Type B pancreatic cell (in vitro differentiated cells): ENCODE measurements around the gene ATP2A1. TPM values are rescaled to one million over a fixed set of nuclear protein-coding genes. Genes with fewer than 3 reads are reported as not detected.
"Not testable (repeated sequence)": the region's sequence is repeated elsewhere in the genome, so short reads cannot be mapped to it uniquely, and the experiment has no call there.

Source experiments
- DNase-seq: peaks from one replicate; pipeline ENCODE4 v3.0.0; 2021; ENCODE audit warnings: mixed read lengths; ENCODE audit not compliant: unreplicated experiment; ENCODE audit errors: extremely low spot score
- H3K27ac Mint-ChIP-seq: 2 replicates; pipeline ENCODE4 v1.8.0; 2021; ENCODE audit warnings: mild to moderate bottlenecking, mixed read lengths
- H3K27me3 Mint-ChIP-seq: 2 replicates; pipeline ENCODE4 v1.8.0; 2021; ENCODE audit warnings: mixed read lengths
- H3K36me3 Mint-ChIP-seq: 2 replicates; pipeline ENCODE4 v1.8.0; 2021; ENCODE audit warnings: mixed read lengths
- H3K4me1 Mint-ChIP-seq: one replicate; pipeline ENCODE4 v1.8.0; 2021; ENCODE audit warnings: mixed read lengths; ENCODE audit not compliant: unreplicated experiment
- H3K4me3 Mint-ChIP-seq: 2 replicates; pipeline ENCODE4 v1.8.0; 2021; ENCODE audit warnings: mild to moderate bottlenecking, mixed read lengths
- H3K9me3 Mint-ChIP-seq: 2 replicates; pipeline ENCODE4 v1.8.0; 2021; ENCODE audit warnings: mixed read lengths
- CTCF ChIP-seq: fragments of 200-600 bp; sonication (generic); conservative IDR thresholded peaks from 2 replicates; pipeline ENCODE4 v1.5.0; 2021; ENCODE audit warnings: antibody characterized with exemption, mild to moderate bottlenecking
- total RNA-seq: library from RNA; stranded (reverse); gene quantifications from 2 replicates; pipeline ENCODE4 v1.2.1, GENCODE V29; 2021; ENCODE audit warnings: low replicate concordance

Gene ATP2A1
- total RNA-seq, 1 donor from 2014 or later, result 4.4 TPM

DNA sequence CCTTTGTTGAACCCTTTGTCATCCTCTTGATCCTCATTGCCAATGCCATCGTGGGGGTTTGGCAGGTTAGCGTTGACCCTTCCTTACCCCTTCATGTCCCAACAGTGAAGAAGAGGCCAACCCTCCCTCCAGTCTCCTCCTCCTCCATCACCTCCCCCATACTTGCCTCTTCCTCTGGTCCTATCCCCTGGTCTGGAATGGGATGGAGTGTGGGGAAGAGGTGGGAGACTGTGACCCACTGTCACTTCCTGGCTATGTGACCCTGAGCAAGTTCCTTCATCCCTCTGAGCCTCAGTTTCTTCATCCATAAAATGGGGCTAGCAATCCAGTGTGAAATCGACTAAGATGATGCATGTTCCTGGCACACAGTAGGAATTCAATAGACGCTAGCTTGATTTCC is 2.7 kb downstream of the ATP2A1 start:
- H3K27ac Mint-ChIP-seq, result no peak overlapping the region
- TF ChIP-seq CTCF, result no peak
- H3K36me3 Mint-ChIP-seq, result no peaks in the 10 kb centered on the region
- peaks cover 8% of the 10 kb centered on the region for H3K27me3 Mint-ChIP-seq
- DNase-seq, result no peak
- H3K4me1 Mint-ChIP-seq, result peaks cover 23% of the 10 kb centered on the region
- no peaks in the 10 kb centered on the region for H3K9me3 Mint-ChIP-seq
- peak overlapping the region; percentile 90 for H3K4me3 Mint-ChIP-seq

DNA sequence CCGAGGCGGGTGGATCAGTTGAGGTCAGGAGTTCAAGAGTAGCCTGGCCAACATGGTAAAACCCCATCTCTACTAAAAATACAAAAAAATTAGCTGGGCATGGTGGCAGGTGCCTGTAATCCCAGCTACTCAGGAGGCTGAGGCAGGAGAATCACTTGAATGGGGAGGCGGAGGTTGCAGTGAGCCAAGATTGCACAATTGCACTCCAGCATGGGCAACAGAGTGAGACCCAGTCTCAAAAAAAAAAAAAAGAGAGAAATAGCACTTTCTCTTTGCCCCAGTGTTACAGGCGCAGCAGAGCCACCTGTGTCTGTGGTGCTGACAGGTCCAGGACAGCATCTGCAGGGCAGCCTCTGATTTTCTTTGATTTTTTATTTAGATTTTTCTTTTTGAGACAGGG is 3.3 kb downstream of the ATP2A1 start:
- H3K9me3 Mint-ChIP-seq, H3K27me3 Mint-ChIP-seq, H3K36me3 Mint-ChIP-seq, H3K27ac Mint-ChIP-seq, DNase-seq: not testable (repeated sequence)
- peaks cover 23% of the 10 kb centered on the region for H3K4me1 Mint-ChIP-seq
- peak overlapping the region; percentile 90 for H3K4me3 Mint-ChIP-seq

DNA sequence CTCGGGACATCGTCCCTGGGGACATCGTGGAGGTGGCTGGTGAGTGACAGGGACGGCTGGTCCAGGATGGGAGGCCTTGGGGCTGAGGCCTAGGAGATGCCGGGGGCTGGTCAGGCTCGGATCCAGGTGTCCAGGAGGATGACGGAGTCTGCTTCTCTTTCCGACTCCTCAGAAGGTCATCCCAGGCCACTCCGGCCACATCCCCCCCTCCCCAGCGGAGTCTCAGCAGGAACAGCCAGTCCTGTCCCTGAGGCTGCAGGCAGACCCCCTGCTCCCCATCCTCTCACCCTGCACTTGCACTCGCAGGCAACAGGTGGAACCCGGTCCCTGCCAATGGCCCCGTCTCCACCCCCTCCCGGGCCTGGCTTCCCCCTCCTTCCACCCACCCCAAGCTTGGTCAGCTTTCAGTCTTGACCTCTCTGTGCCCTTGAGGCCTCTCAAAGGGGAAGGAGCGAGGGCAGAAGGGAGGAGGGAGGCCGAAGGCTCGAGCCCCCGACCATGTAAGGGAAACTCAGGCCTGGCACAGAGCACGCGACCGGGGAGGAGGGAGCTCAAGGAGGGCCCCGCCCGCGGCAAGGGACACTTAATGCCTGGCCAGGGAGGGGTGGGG is 4.4 kb downstream of the ATP2A1 start:
- Mint-ChIP-seq H3K9me3 (no peaks in the 10 kb centered on the region), H3K4me1 (peaks cover 19% of the 10 kb centered on the region), H3K4me3 (peak overlapping the region; percentile 52), H3K27me3 (peaks cover 8% of the 10 kb centered on the region), H3K36me3 (no peaks in the 10 kb centered on the region), H3K27ac (no peak overlapping the region)
- DNase-seq, result no peak
- TF ChIP-seq CTCF, result peak; percentile 26

GRCh38 chr16:28883221-28883996 is 5.1 kb downstream of the ATP2A1 start:
- Mint-ChIP-seq H3K4me3 (no peak overlapping the region), H3K36me3 (no peaks in the 10 kb centered on the region), H3K9me3 (no peaks in the 10 kb centered on the region), H3K27ac (no peak overlapping the region), H3K27me3 (peaks cover 8% of the 10 kb centered on the region), H3K4me1 (peaks cover 19% of the 10 kb centered on the region)
- DNase-seq, result no peak
- TF ChIP-seq CTCF, result no peak

DNA sequence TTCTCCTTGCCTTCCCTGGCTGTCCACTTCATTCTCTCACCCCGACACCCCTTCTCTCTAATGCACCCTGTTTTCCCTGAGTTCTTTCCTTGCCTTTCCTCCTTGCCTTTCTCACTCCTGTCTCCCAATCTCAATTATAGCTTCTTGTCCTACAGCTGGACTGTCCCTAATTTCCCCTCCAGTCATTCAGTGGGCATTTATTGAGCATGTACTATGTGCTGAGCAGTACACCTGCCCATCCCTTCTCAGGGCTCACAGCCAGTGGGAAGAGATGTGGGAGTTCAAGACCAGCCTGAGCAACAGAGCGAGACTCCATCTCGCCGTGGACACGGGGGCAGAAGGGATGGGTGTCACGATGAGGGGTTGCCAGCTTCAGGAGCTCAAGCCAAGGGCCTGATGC is 5.8 kb downstream of the ATP2A1 start:
- H3K9me3 Mint-ChIP-seq, result no peaks in the 10 kb centered on the region

More for the DNA sequence above, 5.8 kb downstream of the ATP2A1 start:
- H3K27ac Mint-ChIP-seq, result no peak overlapping the region
- no peak for DNase-seq
- H3K4me3 Mint-ChIP-seq, result no peak overlapping the region
- no peaks in the 10 kb centered on the region for H3K36me3 Mint-ChIP-seq
- TF ChIP-seq CTCF, result no peak
- H3K27me3 Mint-ChIP-seq, result peaks cover 8% of the 10 kb centered on the region
- peaks cover 19% of the 10 kb centered on the region for H3K4me1 Mint-ChIP-seq
